CD14-positive monocyte (primary cell): Measurements from ENCODE around the gene PRIMPOL. TPM values are rescaled to one million over a fixed set of nuclear protein-coding genes. Genes with fewer than 3 reads are reported as not detected.

Experiments
- DNase-seq, 3 donors: peaks; one replicate each; pipeline ENCODE4 v3.0.0-alpha.2; 2011 to 2022
- H2AFZ ChIP-seq: 2 replicates; pipeline ENCODE4 v1.6.0; 2012; ENCODE audit warnings: mild to moderate bottlenecking, low read depth, low read length, inconsistent platforms; ENCODE audit not compliant: insufficient read depth, poor library complexity, severe bottlenecking
- H3K27ac ChIP-seq, 2 donors: 1 replicate in 1 of 2; 2 replicates in 1 of 2; pipeline ENCODE4 v1.5.1; 2012 to 2013; ENCODE audit warnings: low read length in 2 of 2, control low read depth in 1 of 2, inconsistent platforms in 1 of 2, low read depth in 1 of 2, mild to moderate bottlenecking in 1 of 2
- H3K27me3 ChIP-seq, 2 donors: one replicate each; pipeline versions ENCODE4 v1.6.0 to v1.6.1; 2011 to 2013; ENCODE audit warnings: low read length in 2 of 2; ENCODE audit not compliant: control insufficient read depth in 2 of 2, insufficient read depth in 2 of 2
- H3K36me3 ChIP-seq, 2 donors: replicated peaks in 1 of 2; 1 replicate in 1 of 2; 2 replicates in 1 of 2; pipeline versions ENCODE4 v1.5.1 to v1.6.1; 2012 to 2013; ENCODE audit warnings: low read length in 2 of 2, control low read depth in 1 of 2, inconsistent platforms in 1 of 2, mild to moderate bottlenecking in 1 of 2; ENCODE audit not compliant: insufficient read depth in 2 of 2, control insufficient read depth in 1 of 2
- H3K4me1 ChIP-seq, 2 donors: 1 replicate in 1 of 2; 2 replicates in 1 of 2; pipeline versions ENCODE4 v1.5.1 to v1.6.1; 2012 to 2013; ENCODE audit warnings: low read length in 2 of 2, control low read depth in 1 of 2, inconsistent platforms in 1 of 2, mild to moderate bottlenecking in 1 of 2, moderate library complexity in 1 of 2; ENCODE audit not compliant: insufficient read depth in 2 of 2, control insufficient read depth in 1 of 2
- H3K4me2 ChIP-seq: replicated peaks from 2 replicates; pipeline ENCODE3; 2012; ENCODE audit warnings: low read length, moderate library complexity, mild to moderate bottlenecking; ENCODE audit not compliant: poor library complexity, severe bottlenecking; ENCODE audit errors: extremely low read depth
- H3K4me3 ChIP-seq, 3 experiments: fragments of 200-600 bp in 1 of 3; sonication (generic) in 1 of 3; replicated peaks in 1 of 3; 1 replicate in 2 of 3; 2 replicates in 1 of 3; pipeline ENCODE4 v1.5.1; 2011 to 2013; ENCODE audit warnings: low read length in 3 of 3, mild to moderate bottlenecking in 3 of 3, control low read depth in 2 of 3, low read depth in 2 of 3, inconsistent platforms in 1 of 3, moderate library complexity in 1 of 3
- H3K79me2 ChIP-seq: 2 replicates; pipeline ENCODE4 v1.6.0; 2012; ENCODE audit warnings: mild to moderate bottlenecking, control low read depth, inconsistent platforms, low read length, moderate library complexity; ENCODE audit not compliant: insufficient read depth
- H3K9ac ChIP-seq: 2 replicates; pipeline ENCODE4 v1.6.0; 2017; ENCODE audit warnings: low read length, mild to moderate bottlenecking; ENCODE audit not compliant: insufficient read depth, poor library complexity, severe bottlenecking
- H3K9me3 ChIP-seq, 2 donors: replicated peaks in 1 of 2; 1 replicate in 1 of 2; 2 replicates in 1 of 2; pipeline versions ENCODE4 v1.5.1 to v1.6.1; 2012 to 2013; ENCODE audit warnings: low read length in 2 of 2, control low read depth in 1 of 2; ENCODE audit not compliant: control insufficient read depth in 1 of 2, insufficient read depth in 1 of 2
- H4K20me1 ChIP-seq: 2 replicates; pipeline ENCODE4 v1.6.0; 2012; ENCODE audit warnings: mild to moderate bottlenecking, low read length, control low read depth, moderate library complexity; ENCODE audit not compliant: insufficient read depth
- H3K27ac Mint-ChIP-seq, 7 donors: one replicate each; pipeline ENCODE4 v1.8.0; 2020; ENCODE audit warnings: mild to moderate bottlenecking in 7 of 7, mixed read lengths in 7 of 7, moderate library complexity in 6 of 7, inconsistent platforms in 2 of 7
- H3K27me3 Mint-ChIP-seq, 3 donors: one replicate each; pipeline ENCODE4 v1.8.0; 2021 to 2022; ENCODE audit warnings: low read depth in 3 of 3, mild to moderate bottlenecking in 3 of 3, mixed read lengths in 3 of 3, moderate library complexity in 3 of 3, inconsistent platforms in 1 of 3
- H3K36me3 Mint-ChIP-seq, 2 donors: one replicate each; pipeline ENCODE4 v1.8.0; 2020; ENCODE audit warnings: mixed read lengths in 2 of 2, inconsistent platforms in 1 of 2, mild to moderate bottlenecking in 1 of 2
- H3K4me1 Mint-ChIP-seq: one replicate; pipeline ENCODE4 v1.8.0; 2020; ENCODE audit warnings: mild to moderate bottlenecking, mixed read lengths
- H3K4me3 Mint-ChIP-seq, 2 donors: one replicate each; pipeline ENCODE4 v1.8.0; 2020; ENCODE audit warnings: mild to moderate bottlenecking in 2 of 2, mixed read lengths in 2 of 2, moderate library complexity in 1 of 2
- H3K9me3 Mint-ChIP-seq, 7 donors: one replicate each; pipeline ENCODE4 v1.8.0; 2020 to 2022; ENCODE audit warnings: mixed read lengths in 7 of 7, mild to moderate bottlenecking in 6 of 7, moderate library complexity in 6 of 7, inconsistent platforms in 2 of 7
- WGBS: methylation state at CpG from one replicate; pipeline ENCODE4 v1.1.5; 2013; ENCODE audit warnings: missing lambda C conversion rate; ENCODE audit not compliant: insufficient coverage; 5-methylcytosine and 5-hydroxymethylcytosine counted together
- intact Hi-C, 2 donors: fragments of 100-400 bp; cut with micrococcal nuclease; formaldehyde crosslinking; loops; one replicate each; pipeline versions ENCODE4 v1.15.0 to v1.15.1; 2023
- polyA plus RNA-seq, 3 donors: library from polyadenylated mRNA; depleted of rRNA in 1 of 3; unstranded in 2 of 3; stranded (reverse) in 1 of 3; fragments of 300-500 nt in 2 of 3; fragments of >200 nt in 1 of 3; fragmentation: Illumina TruSeq in 2 of 3; gene quantifications; 1 replicate in 2 of 3; 2 replicates in 1 of 3; pipeline ENCODE4 v1.2.3, GENCODE V29; 2012 to 2021
- TF ChIP-seq, protein P1 (sequence below): fragments of 200-600 bp; IDR thresholded peaks from one replicate; pipeline ENCODE4 v1.8.0; 2022; ENCODE audit warnings: antibody characterized with exemption, mild to moderate bottlenecking

PRIMPOL gene
- polyA plus RNA-seq, 3 donors = 7.0 to 10.5 (median 10.0) TPM

DNA sequence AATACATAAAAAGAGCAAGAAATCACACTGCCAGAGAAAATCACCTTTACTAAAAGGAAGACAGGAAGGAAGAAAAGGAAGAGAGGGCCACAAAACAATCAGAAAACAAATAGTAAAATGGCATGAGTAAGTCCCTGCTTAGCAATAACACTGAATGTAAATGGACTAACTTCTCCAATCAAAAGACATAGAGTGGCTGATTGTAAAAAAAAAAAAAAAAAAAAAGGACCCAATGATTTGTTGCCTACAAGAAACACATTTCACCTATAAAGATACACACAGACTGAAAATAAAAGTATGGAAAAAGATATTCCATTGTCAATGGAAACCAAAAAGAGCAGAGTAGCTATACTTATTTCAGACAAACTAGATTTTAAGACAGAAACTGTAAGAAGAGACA lies 71.7 kb downstream of the PRIMPOL start:
- H3K27ac Mint-ChIP-seq = no peak overlapping the region
- H4K20me1 ChIP-seq = no peaks in the 10 kb centered on the region
- intact Hi-C loops = no loop called here
- peaks cover 43 to 67% of the 10 kb centered on the region in 2 donors for H3K36me3 Mint-ChIP-seq
- H3K9ac ChIP-seq = no peak overlapping the region
- peaks cover 65% of the 10 kb centered on the region for H3K79me2 ChIP-seq
- H3K4me1 Mint-ChIP-seq = no peaks in the 10 kb centered on the region
- H3K4me1 ChIP-seq = no peaks in the 10 kb centered on the region
- H3K27me3 ChIP-seq = no peaks in the 10 kb centered on the region
- H3K4me2 ChIP-seq = no peak overlapping the region
- no peak overlapping the region for H3K4me3 ChIP-seq
- H3K4me3 Mint-ChIP-seq = no peak overlapping the region
- H3K36me3 ChIP-seq = peaks cover 6 to 59% of the 10 kb centered on the region in 2 donors
- DNase-seq = no peak
- peaks cover 0 to 5% (median 0%) of the 10 kb centered on the region in 7 donors for H3K9me3 Mint-ChIP-seq
- H3K27ac ChIP-seq = no peak overlapping the region
- H3K9me3 ChIP-seq = no peaks in the 10 kb centered on the region
- TF ChIP-seq, protein P1, sequence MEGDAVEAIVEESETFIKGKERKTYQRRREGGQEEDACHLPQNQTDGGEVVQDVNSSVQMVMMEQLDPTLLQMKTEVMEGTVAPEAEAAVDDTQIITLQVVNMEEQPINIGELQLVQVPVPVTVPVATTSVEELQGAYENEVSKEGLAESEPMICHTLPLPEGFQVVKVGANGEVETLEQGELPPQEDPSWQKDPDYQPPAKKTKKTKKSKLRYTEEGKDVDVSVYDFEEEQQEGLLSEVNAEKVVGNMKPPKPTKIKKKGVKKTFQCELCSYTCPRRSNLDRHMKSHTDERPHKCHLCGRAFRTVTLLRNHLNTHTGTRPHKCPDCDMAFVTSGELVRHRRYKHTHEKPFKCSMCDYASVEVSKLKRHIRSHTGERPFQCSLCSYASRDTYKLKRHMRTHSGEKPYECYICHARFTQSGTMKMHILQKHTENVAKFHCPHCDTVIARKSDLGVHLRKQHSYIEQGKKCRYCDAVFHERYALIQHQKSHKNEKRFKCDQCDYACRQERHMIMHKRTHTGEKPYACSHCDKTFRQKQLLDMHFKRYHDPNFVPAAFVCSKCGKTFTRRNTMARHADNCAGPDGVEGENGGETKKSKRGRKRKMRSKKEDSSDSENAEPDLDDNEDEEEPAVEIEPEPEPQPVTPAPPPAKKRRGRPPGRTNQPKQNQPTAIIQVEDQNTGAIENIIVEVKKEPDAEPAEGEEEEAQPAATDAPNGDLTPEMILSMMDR = no peak
- H2AFZ ChIP-seq = no peak overlapping the region
- no peaks in the 10 kb centered on the region for H3K27me3 Mint-ChIP-seq

DNA sequence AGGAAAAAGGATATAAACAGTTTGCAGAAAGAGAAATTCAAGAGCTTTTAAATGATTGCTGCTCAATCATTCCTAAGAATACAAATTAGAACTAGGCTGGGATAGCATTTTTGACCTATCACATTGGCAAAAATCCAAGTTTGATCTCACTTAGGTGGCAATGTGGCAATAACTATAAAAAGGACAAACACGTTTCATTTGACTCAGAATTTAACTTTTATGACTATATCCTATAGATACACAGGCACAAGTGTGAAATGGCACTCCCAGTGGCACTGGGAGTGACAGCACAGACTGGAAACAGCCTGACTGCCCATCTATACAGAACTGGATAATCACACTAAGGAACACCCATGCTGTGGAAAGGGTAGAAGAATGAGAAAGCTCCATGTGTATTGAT lies 73.3 kb downstream of the PRIMPOL start:
- peaks cover 6 to 44% of the 10 kb centered on the region in 2 donors for H3K36me3 ChIP-seq
- Mint-ChIP-seq H3K27ac (no peak overlapping the region), H3K4me3 (no peak overlapping the region), H3K4me1 (peaks cover 9% of the 10 kb centered on the region), H3K9me3 (peaks cover 4 to 8% (median 6%) of the 10 kb centered on the region in 7 donors), H3K27me3 (peaks cover 0 to 2% (median 0%) of the 10 kb centered on the region in 3 donors), H3K36me3 (peaks cover 41 to 62% of the 10 kb centered on the region in 2 donors)
- H3K9ac ChIP-seq = no peak overlapping the region
- no peak for DNase-seq
- peaks cover 78% of the 10 kb centered on the region for H3K79me2 ChIP-seq
- H4K20me1 ChIP-seq = no peaks in the 10 kb centered on the region
- no CpG with 5 or more reads among the region's 1 CpG for WGBS
- peaks cover 0 to 1% of the 10 kb centered on the region in 2 donors for H3K9me3 ChIP-seq
- H3K4me3 ChIP-seq = no peak overlapping the region
- intact Hi-C loops = no loop called here
- no peak overlapping the region for H2AFZ ChIP-seq
- no peaks in the 10 kb centered on the region for H3K27me3 ChIP-seq
- TF ChIP-seq, protein P1 = no peak
- peaks cover 3 to 8% of the 10 kb centered on the region in 2 donors for H3K4me1 ChIP-seq
- no peak overlapping the region for H3K27ac ChIP-seq
- H3K4me2 ChIP-seq = no peak overlapping the region
